Activated CD4-positive, CD25-positive, alpha-beta regulatory T cell treated with anti-CD3 and anti-CD28 coated beads, Interleukin-2, amount 50 U/mL, for 16 hours (primary cell): ENCODE results near the gene SSU72.
"Not testable (repeated sequence)": the region's sequence is repeated elsewhere in the genome, so short reads cannot be mapped to it uniquely, and the experiment has no call there.

Experiments
- DNase-seq: peaks from one replicate; pipeline ENCODE4 v3.0.0-alpha.2; 2020; ENCODE audit warnings: low read depth, low spot score

The SSU72 gene

DNA sequence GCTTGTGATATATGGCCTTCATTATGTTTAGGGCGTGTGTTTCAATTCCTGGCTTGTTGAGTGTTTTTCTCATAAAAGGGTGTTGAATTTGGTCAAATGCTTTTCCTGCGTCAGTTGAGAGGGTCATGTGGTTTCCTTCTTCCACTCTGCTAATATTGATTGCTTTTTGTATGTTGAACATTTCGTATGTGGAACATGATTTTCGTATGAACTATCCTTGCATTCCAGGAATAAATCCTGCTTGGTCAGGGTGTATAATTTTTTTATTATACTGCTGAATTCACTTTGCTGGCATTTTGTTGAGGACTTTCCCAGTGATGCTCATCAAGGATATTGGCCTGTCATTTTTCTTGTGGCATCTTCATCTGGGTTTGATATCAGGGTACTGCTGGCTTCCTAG is 67.4 kb downstream of the SSU72 start:
- DNase-seq: no peak

- DNase-seq: not testable (repeated sequence)
Observed at GRCh38 chr1:1505801-1506200, 68.9 kb downstream of the SSU72 start.

GRCh38 chr1:1505366-1505798 is 69.3 kb downstream of the SSU72 start:
- DNase-seq: not testable (repeated sequence)

GRCh38 chr1:1504777-1505365 is 69.8 kb downstream of the SSU72 start:
- peak; percentile 47 for DNase-seq

GRCh38 chr1:1495461-1495975 is 79.1 kb downstream of the SSU72 start:
- not testable (repeated sequence) for DNase-seq

- not testable (repeated sequence) for DNase-seq
Observed at GRCh38 chr1:1494311-1494710, 80.4 kb downstream of the SSU72 start.
